HepG2 (cell line): ENCODE measurements around the gene USP35. TPM values are rescaled to one million over a fixed set of nuclear protein-coding genes. Genes with fewer than 3 reads are reported as not detected.

Experiments
- ADNP ChIP-seq: sonication (generic); formaldehyde crosslinking; IDR thresholded peaks from 2 replicates; pipeline ENCODE4 v1.4.0; 2020; ENCODE audit warnings: missing genetic modification reagents
- KLF6 ChIP-seq: IDR thresholded peaks from 2 replicates; pipeline ENCODE4 v1.8.0; 2016; ENCODE audit warnings: missing biosample characterization, missing genetic modification reagents
- MEIS1 ChIP-seq: sonication (generic); formaldehyde crosslinking; IDR thresholded peaks from 2 replicates; pipeline ENCODE4 v1.9.0; 2021; ENCODE audit warnings: mild to moderate bottlenecking, missing genetic modification reagents, moderate library complexity, borderline replicate concordance
- MTA3 ChIP-seq: sonication (generic); formaldehyde crosslinking; IDR thresholded peaks from 2 replicates; pipeline ENCODE4 v1.4.0; 2020; ENCODE audit warnings: missing genetic modification reagents
- PHF21A ChIP-seq: sonication (generic); formaldehyde crosslinking; IDR thresholded peaks from 2 replicates; pipeline ENCODE4 v1.5.0; 2020; ENCODE audit warnings: mild to moderate bottlenecking, missing genetic modification reagents
- RAD21 ChIP-seq: fragments of 450-650 bp; formaldehyde crosslinking; IDR thresholded peaks from 2 replicates; pipeline ENCODE4 v1.5.0; 2020; ENCODE audit warnings: mild to moderate bottlenecking
- RORA ChIP-seq: sonication (generic); formaldehyde crosslinking; IDR thresholded peaks from 2 replicates; pipeline ENCODE4 v1.5.0; 2020; ENCODE audit warnings: mild to moderate bottlenecking, missing genetic modification reagents, moderate library complexity
- SNAI1 ChIP-seq: sonication (generic); formaldehyde crosslinking; IDR thresholded peaks from 2 replicates; pipeline ENCODE4 v1.5.0; 2020; ENCODE audit warnings: mild to moderate bottlenecking, missing genetic modification reagents, borderline replicate concordance
- TEAD2 ChIP-seq: sonication (generic); formaldehyde crosslinking; IDR thresholded peaks from 2 replicates; pipeline ENCODE4 v1.9.0; 2021; ENCODE audit warnings: missing genetic modification reagents
- XRCC5 ChIP-seq: fragments of 200-400 bp; formaldehyde crosslinking; optimal IDR thresholded peaks from 2 replicates; pipeline ENCODE3; 2017; ENCODE audit warnings: mild to moderate bottlenecking, low read length
- ZFP36 ChIP-seq: fragments of 150-350 bp; IDR thresholded peaks from 2 replicates; pipeline ENCODE4 v1.6.1; 2018; ENCODE audit warnings: borderline replicate concordance, low read length, low read depth; ENCODE audit not compliant: partially characterized antibody
- ZNF138 ChIP-seq: sonication (generic); formaldehyde crosslinking; IDR thresholded peaks from 2 replicates; pipeline ENCODE4 v1.5.0; 2020; ENCODE audit warnings: mild to moderate bottlenecking, low read depth, missing genetic modification reagents
- ZNF224 ChIP-seq: sonication (generic); formaldehyde crosslinking; IDR thresholded peaks from 2 replicates; pipeline ENCODE4 v1.5.0; 2020; ENCODE audit warnings: mild to moderate bottlenecking, missing genetic modification reagents
- ZNF44 ChIP-seq: sonication (generic); formaldehyde crosslinking; IDR thresholded peaks from 2 replicates; pipeline ENCODE4 v1.5.1; 2020; ENCODE audit warnings: mild to moderate bottlenecking, missing genetic modification reagents
- ZNF570 ChIP-seq: sonication (generic); formaldehyde crosslinking; IDR thresholded peaks from 2 replicates; pipeline ENCODE4 v1.4.0; 2020; ENCODE audit warnings: mild to moderate bottlenecking, missing genetic modification reagents, borderline replicate concordance
- ZNF572 ChIP-seq: sonication (generic); formaldehyde crosslinking; IDR thresholded peaks from 2 replicates; pipeline ENCODE4 v1.5.1; 2020; ENCODE audit warnings: mild to moderate bottlenecking, missing genetic modification reagents
- polyA plus RNA-seq, 8 experiments: library from polyadenylated mRNA; depleted of rRNA in 3 of 8; stranded (reverse) in 7 of 8; unstranded in 1 of 8; fragments of >200 nt; fragmentation: Illumina TruSeq in 4 of 8; extraction: Trizol in 4 of 8; gene quantifications; 2 replicates each; pipeline versions ENCODE4 v1.2.1 to v1.2.3, GENCODE V29; 2011 to 2016; ENCODE audit warnings: low read depth in 4 of 8, missing spikeins in 1 of 8, mixed read lengths in 1 of 8; ENCODE audit not compliant: insufficient read depth in 1 of 8
- total RNA-seq, 5 experiments: library from RNA; depleted of rRNA; stranded (reverse); fragments of >200 nt; fragmentation: Illumina TruSeq; extraction: Trizol; gene quantifications; 2 replicates each; pipeline ENCODE4 v1.2.3, GENCODE V29; 2016; ENCODE audit warnings: low read depth in 1 of 5
- TF ChIP-seq, protein P1 (sequence below), 2 experiments: sonication (generic) in 1 of 2; formaldehyde crosslinking in 1 of 2; IDR thresholded peaks; 2 replicates each; pipeline versions ENCODE4 v1.4.0 to v1.6.1; 2018 to 2020; ENCODE audit warnings: missing genetic modification reagents in 2 of 2, borderline replicate concordance in 1 of 2, low read depth in 1 of 2, mild to moderate bottlenecking in 1 of 2, missing biosample characterization in 1 of 2
- TF ChIP-seq, protein P2 (sequence below): sonication (generic); formaldehyde crosslinking; IDR thresholded peaks from 2 replicates; pipeline ENCODE4 v1.5.0; 2020; ENCODE audit warnings: mild to moderate bottlenecking, missing genetic modification reagents, borderline replicate concordance
- TF ChIP-seq, protein P3 (sequence below): sonication (generic); formaldehyde crosslinking; IDR thresholded peaks from 2 replicates; pipeline ENCODE4 v1.4.0; 2020; ENCODE audit warnings: mild to moderate bottlenecking, low read depth, missing genetic modification reagents

Gene USP35
- total and polyA plus RNA-seq, 2 of the 13 experiments (the other 11 are each of a cell fraction or from before 2014, with no cell fraction given), result 4.6 to 7.7 TPM

DNA sequence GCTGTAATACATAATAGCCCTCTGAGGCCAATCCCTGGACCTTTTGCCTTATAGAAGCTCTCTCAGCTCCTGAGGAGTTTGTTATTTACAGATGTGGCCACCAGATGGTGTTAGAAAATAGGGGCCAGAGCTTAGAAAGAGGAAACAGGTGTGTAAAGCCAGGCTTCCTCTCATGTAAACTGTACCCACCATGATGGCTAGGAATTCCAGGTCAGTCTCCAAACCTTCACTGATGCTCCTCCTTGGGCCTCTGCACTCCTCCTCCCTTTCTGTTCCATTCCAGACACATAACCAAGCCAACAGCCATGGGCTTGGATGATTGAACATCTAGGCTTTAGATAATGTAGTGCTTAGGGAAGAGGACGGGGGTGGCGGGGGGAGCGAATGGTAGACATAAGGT lies 39.7 kb downstream of the USP35 start (continued):
- TF ChIP-seq ZNF138 (CRISPR knock-in tag) (no peak), RAD21 (peak; percentile 75), ZNF44 (no peak), ZNF570 (no peak), ZNF572 (CRISPR knock-in tag) (no peak), ADNP (CRISPR knock-in tag) (no peak), TEAD2 (CRISPR knock-in tag) (no peak), XRCC5 (no peak), KLF6 (CRISPR knock-in tag) (no peak), SNAI1 (CRISPR knock-in tag) (no peak), MTA3 (CRISPR knock-in tag) (no peak), ZNF224 (CRISPR knock-in tag) (no peak), ZFP36 (no peak), MEIS1 (CRISPR knock-in tag) (no peak), PHF21A (no peak), RORA (no peak)
- TF ChIP-seq, protein P1, sequence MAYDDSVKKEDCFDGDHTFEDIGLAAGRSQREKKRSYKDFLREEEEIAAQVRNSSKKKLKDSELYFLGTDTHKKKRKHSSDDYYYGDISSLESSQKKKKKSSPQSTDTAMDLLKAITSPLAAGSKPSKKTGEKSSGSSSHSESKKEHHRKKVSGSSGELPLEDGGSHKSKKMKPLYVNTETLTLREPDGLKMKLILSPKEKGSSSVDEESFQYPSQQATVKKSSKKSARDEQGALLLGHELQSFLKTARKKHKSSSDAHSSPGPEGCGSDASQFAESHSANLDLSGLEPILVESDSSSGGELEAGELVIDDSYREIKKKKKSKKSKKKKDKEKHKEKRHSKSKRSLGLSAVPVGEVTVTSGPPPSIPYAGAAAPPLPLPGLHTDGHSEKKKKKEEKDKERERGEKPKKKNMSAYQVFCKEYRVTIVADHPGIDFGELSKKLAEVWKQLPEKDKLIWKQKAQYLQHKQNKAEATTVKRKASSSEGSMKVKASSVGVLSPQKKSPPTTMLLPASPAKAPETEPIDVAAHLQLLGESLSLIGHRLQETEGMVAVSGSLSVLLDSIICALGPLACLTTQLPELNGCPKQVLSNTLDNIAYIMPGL (CRISPR knock-in tag; IDR thresholded peaks at IDR 0.05; ENCODE audit: borderline replicate concordance in 1 of 2, low read depth in 1 of 2), result peak in 1 of 2 experiments; percentile 29; a peak in 1 of 4 replicates
- TF ChIP-seq, protein P2, sequence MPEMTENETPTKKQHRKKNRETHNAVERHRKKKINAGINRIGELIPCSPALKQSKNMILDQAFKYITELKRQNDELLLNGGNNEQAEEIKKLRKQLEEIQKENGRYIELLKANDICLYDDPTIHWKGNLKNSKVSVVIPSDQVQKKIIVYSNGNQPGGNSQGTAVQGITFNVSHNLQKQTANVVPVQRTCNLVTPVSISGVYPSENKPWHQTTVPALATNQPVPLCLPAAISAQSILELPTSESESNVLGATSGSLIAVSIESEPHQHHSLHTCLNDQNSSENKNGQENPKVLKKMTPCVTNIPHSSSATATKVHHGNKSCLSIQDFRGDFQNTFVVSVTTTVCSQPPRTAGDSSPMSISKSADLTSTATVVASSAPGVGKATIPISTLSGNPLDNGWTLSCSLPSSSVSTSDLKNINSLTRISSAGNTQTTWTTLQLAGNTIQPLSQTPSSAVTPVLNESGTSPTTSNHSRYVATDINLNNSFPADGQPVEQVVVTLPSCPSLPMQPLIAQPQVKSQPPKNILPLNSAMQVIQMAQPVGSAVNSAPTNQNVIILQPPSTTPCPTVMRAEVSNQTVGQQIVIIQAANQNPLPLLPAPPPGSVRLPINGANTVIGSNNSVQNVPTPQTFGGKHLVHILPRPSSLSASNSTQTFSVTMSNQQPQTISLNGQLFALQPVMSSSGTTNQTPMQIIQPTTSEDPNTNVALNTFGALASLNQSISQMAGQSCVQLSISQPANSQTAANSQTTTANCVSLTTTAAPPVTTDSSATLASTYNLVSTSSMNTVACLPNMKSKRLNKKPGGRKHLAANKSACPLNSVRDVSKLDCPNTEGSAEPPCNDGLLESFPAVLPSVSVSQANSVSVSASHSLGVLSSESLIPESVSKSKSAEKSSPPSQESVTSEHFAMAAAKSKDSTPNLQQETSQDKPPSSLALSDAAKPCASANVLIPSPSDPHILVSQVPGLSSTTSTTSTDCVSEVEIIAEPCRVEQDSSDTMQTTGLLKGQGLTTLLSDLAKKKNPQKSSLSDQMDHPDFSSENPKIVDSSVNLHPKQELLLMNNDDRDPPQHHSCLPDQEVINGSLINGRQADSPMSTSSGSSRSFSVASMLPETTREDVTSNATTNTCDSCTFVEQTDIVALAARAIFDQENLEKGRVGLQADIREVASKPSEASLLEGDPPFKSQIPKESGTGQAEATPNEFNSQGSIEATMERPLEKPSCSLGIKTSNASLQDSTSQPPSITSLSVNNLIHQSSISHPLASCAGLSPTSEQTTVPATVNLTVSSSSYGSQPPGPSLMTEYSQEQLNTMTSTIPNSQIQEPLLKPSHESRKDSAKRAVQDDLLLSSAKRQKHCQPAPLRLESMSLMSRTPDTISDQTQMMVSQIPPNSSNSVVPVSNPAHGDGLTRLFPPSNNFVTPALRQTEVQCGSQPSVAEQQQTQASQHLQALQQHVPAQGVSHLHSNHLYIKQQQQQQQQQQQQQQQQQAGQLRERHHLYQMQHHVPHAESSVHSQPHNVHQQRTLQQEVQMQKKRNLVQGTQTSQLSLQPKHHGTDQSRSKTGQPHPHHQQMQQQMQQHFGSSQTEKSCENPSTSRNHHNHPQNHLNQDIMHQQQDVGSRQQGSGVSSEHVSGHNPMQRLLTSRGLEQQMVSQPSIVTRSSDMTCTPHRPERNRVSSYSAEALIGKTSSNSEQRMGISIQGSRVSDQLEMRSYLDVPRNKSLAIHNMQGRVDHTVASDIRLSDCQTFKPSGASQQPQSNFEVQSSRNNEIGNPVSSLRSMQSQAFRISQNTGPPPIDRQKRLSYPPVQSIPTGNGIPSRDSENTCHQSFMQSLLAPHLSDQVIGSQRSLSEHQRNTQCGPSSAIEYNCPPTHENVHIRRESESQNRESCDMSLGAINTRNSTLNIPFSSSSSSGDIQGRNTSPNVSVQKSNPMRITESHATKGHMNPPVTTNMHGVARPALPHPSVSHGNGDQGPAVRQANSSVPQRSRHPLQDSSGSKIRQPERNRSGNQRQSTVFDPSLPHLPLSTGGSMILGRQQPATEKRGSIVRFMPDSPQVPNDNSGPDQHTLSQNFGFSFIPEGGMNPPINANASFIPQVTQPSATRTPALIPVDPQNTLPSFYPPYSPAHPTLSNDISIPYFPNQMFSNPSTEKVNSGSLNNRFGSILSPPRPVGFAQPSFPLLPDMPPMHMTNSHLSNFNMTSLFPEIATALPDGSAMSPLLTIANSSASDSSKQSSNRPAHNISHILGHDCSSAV (CRISPR knock-in tag), result no peak
- TF ChIP-seq, protein P3, sequence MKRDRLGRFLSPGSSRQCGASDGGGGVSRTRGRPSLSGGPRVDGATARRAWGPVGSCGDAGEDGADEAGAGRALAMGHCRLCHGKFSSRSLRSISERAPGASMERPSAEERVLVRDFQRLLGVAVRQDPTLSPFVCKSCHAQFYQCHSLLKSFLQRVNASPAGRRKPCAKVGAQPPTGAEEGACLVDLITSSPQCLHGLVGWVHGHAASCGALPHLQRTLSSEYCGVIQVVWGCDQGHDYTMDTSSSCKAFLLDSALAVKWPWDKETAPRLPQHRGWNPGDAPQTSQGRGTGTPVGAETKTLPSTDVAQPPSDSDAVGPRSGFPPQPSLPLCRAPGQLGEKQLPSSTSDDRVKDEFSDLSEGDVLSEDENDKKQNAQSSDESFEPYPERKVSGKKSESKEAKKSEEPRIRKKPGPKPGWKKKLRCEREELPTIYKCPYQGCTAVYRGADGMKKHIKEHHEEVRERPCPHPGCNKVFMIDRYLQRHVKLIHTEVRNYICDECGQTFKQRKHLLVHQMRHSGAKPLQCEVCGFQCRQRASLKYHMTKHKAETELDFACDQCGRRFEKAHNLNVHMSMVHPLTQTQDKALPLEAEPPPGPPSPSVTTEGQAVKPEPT, result no peak
